ENCODE results near the gene ATP11A. TPM values are rescaled to one million over a fixed set of nuclear protein-coding genes. Genes with fewer than 3 reads are reported as not detected.

ATP11A gene
- total RNA-seq, 8 experiments from 2014 or later: 6.7 to 36.1 (median 10.2) TPM

- H3K4me1 ChIP-seq (replicated peaks in 1 of 2): no peaks in the 10 kb centered on the region
- H3K4me3 ChIP-seq: no peak overlapping the region
- WGBS, 10 experiments: 76 to 100% (median 97%) methylated on average over 4 to 17 of the region's 33 CpGs; no CpG with 5 or more reads in 7 of the 10 experiments
- no peak for ATAC-seq (replicated peaks in 6 of 8)
- in situ Hi-C loops (cut with MboI; ENCODE audit: low pct_unique_long_range_greater_than_20kb in 2 of 9, low sequenced_read_pairs in 9 of 9, unreplicated experiment in 9 of 9): no loop called here
- no peak overlapping the region for H3K27ac ChIP-seq
Observed at GRCh38 chr13:112842931-112843391, 153.1 kb downstream of the ATP11A start.

GRCh38 chr13:112843392-112844111, 153.7 kb downstream of the ATP11A start:
- 48 to 100% (median 86%) methylated on average over 2 to 20 of the region's 28 CpGs for WGBS, 10 experiments
- Histone ChIP-seq H3K4me3 (no peak overlapping the region), H3K4me1 (replicated peaks in 1 of 2) (no peaks in the 10 kb centered on the region)

GRCh38 chr13:112844411-112844810, 154.6 kb downstream of the ATP11A start:
- no peak for ATAC-seq (replicated peaks in 6 of 8)
- in situ Hi-C loops (cut with MboI; ENCODE audit: low pct_unique_long_range_greater_than_20kb in 2 of 9, low sequenced_read_pairs in 9 of 9, unreplicated experiment in 9 of 9): no loop called here
- Histone ChIP-seq H3K4me3 (no peak overlapping the region), H3K4me1 (replicated peaks in 1 of 2) (no peaks in the 10 kb centered on the region), H3K27ac (no peak overlapping the region)
- 78 to 100% (median 93%) methylated on average over 2 to 20 of the region's 23 CpGs; no CpG with 5 or more reads in 2 of the 10 experiments for WGBS, 10 experiments

More at GRCh38 chr13:112843392-112844111, 153.7 kb downstream of the ATP11A start:
- in situ Hi-C loops (cut with MboI; ENCODE audit: low pct_unique_long_range_greater_than_20kb in 2 of 9, low sequenced_read_pairs in 9 of 9, unreplicated experiment in 9 of 9): no loop called here
- peak in 3 of 8 experiments; percentile 37 to 71 (median 39) for ATAC-seq (replicated peaks in 6 of 8)
- no peak overlapping the region for H3K27ac ChIP-seq

GRCh38 chr13:112844879-112845278, 155.0 kb downstream of the ATP11A start:
- no peak overlapping the region for H3K4me3 ChIP-seq
- ATAC-seq (replicated peaks in 6 of 8): no peak
- in situ Hi-C loops (cut with MboI; ENCODE audit: low pct_unique_long_range_greater_than_20kb in 2 of 9, low sequenced_read_pairs in 9 of 9, unreplicated experiment in 9 of 9): no loop called here
- H3K4me1 ChIP-seq (replicated peaks in 1 of 2): no peaks in the 10 kb centered on the region
- H3K27ac ChIP-seq: no peak overlapping the region
- WGBS, 10 experiments: 85 to 100% (median 95%) methylated on average over 1 to 9 of the region's 10 CpGs; no CpG with 5 or more reads in 5 of the 10 experiments

- WGBS, 10 experiments: 60 to 100% (median 96%) methylated on average over 1 to 8 of the region's 23 CpGs; no CpG with 5 or more reads in 4 of the 10 experiments
- Histone ChIP-seq H3K4me1 (replicated peaks in 1 of 2) (no peaks in the 10 kb centered on the region), H3K4me3 (no peak overlapping the region), H3K27ac (no peak overlapping the region)
- in situ Hi-C loops (cut with MboI; ENCODE audit: low pct_unique_long_range_greater_than_20kb in 2 of 9, low sequenced_read_pairs in 9 of 9, unreplicated experiment in 9 of 9): no loop called here
- no peak for ATAC-seq (replicated peaks in 6 of 8)
Observed at GRCh38 chr13:112845511-112846144, 155.8 kb downstream of the ATP11A start.

- Histone ChIP-seq H3K27ac (no peak overlapping the region), H3K4me1 (replicated peaks in 1 of 2) (no peaks in the 10 kb centered on the region), H3K4me3 (no peak overlapping the region)
- no peak for ATAC-seq (replicated peaks in 6 of 8)
- in situ Hi-C loops (cut with MboI; ENCODE audit: low pct_unique_long_range_greater_than_20kb in 2 of 9, low sequenced_read_pairs in 9 of 9, unreplicated experiment in 9 of 9): no loop called here
- 80 to 100% (median 96%) methylated on average over 2 to 14 of the region's 23 CpGs; no CpG with 5 or more reads in 2 of the 10 experiments for WGBS, 10 experiments
Observed at GRCh38 chr13:112846411-112847115, 156.7 kb downstream of the ATP11A start.

GRCh38 chr13:112849500-112849899, 159.7 kb downstream of the ATP11A start:
- Histone ChIP-seq H3K4me3 (no peak overlapping the region), H3K4me1 (replicated peaks in 1 of 2) (no peaks in the 10 kb centered on the region), H3K27ac (no peak overlapping the region)
- ATAC-seq (replicated peaks in 6 of 8): peak in 6 of 8 experiments; percentile 38 to 71 (median 62)
- WGBS, 10 experiments: 17 to 100% (median 50%) methylated on average over 1 to 6 of the region's 6 CpGs; no CpG with 5 or more reads in 1 of the 10 experiments
- in situ Hi-C loops (cut with MboI; ENCODE audit: low pct_unique_long_range_greater_than_20kb in 2 of 9, low sequenced_read_pairs in 9 of 9, unreplicated experiment in 9 of 9): no loop called here

GRCh38 chr13:112850273-112850672, 160.4 kb downstream of the ATP11A start:
- ATAC-seq (replicated peaks in 6 of 8): no peak
- Histone ChIP-seq H3K4me1 (replicated peaks in 1 of 2) (no peaks in the 10 kb centered on the region), H3K4me3 (no peak overlapping the region), H3K27ac (no peak overlapping the region)
- in situ Hi-C loops (cut with MboI; ENCODE audit: low pct_unique_long_range_greater_than_20kb in 2 of 9, low sequenced_read_pairs in 9 of 9, unreplicated experiment in 9 of 9): loop anchor here in 3 of 9 experiments (25.0 kb wide), 3 partner anchors 163 to 213 kb away; partner anchors contain the start of gene ATP11A (in 1 of the 3)
- WGBS, 10 experiments: 82 to 100% (median 100%) methylated on average over 1 to 6 of the region's 6 CpGs; no CpG with 5 or more reads in 4 of the 10 experiments

GRCh38 chr13:112851107-112852038, 161.5 kb downstream of the ATP11A start:
- in situ Hi-C loops (cut with MboI; ENCODE audit: low pct_unique_long_range_greater_than_20kb in 2 of 9, low sequenced_read_pairs in 9 of 9, unreplicated experiment in 9 of 9): loop anchor here in 3 of 9 experiments (25.0 kb wide), 3 partner anchors 164 to 214 kb away; partner anchors contain the start of gene ATP11A (in 1 of the 3)
- Histone ChIP-seq H3K27ac (no peak overlapping the region), H3K4me3 (no peak overlapping the region), H3K4me1 (replicated peaks in 1 of 2) (no peaks in the 10 kb centered on the region)
- 70 to 100% (median 89%) methylated on average over 1 to 13 of the region's 13 CpGs; no CpG with 5 or more reads in 1 of the 10 experiments for WGBS, 10 experiments
- ATAC-seq (replicated peaks in 6 of 8): no peak

GRCh38 chr13:112852392-112852791, 162.6 kb downstream of the ATP11A start:
- 0 to 100% (median 97%) methylated on average over 1 to 8 of the region's 15 CpGs; no CpG with 5 or more reads in 6 of the 10 experiments for WGBS, 10 experiments
- Histone ChIP-seq H3K27ac (no peak overlapping the region), H3K4me3 (no peak overlapping the region), H3K4me1 (replicated peaks in 1 of 2) (no peaks in the 10 kb centered on the region)
- no peak for ATAC-seq (replicated peaks in 6 of 8)
- in situ Hi-C loops (cut with MboI; ENCODE audit: low pct_unique_long_range_greater_than_20kb in 2 of 9, low sequenced_read_pairs in 9 of 9, unreplicated experiment in 9 of 9): loop anchor here in 3 of 9 experiments (25.0 kb wide), 3 partner anchors 165 to 215 kb away; partner anchors contain the start of gene ATP11A (in 1 of the 3)

- no peak overlapping the region for H3K4me3 ChIP-seq
- in situ Hi-C loops (cut with MboI; ENCODE audit: low pct_unique_long_range_greater_than_20kb in 2 of 9, low sequenced_read_pairs in 9 of 9, unreplicated experiment in 9 of 9): loop anchor here in 3 of 9 experiments (25.0 kb wide), 3 partner anchors 166 to 216 kb away; partner anchors contain the start of gene ATP11A (in 1 of the 3)
- no peak for ATAC-seq (replicated peaks in 6 of 8)
- H3K27ac ChIP-seq: no peak overlapping the region
- 90 to 100% (median 100%) methylated on average over 1 to 6 of the region's 10 CpGs; no CpG with 5 or more reads in 3 of the 10 experiments for WGBS, 10 experiments
- no peaks in the 10 kb centered on the region for H3K4me1 ChIP-seq (replicated peaks in 1 of 2)
Observed at GRCh38 chr13:112852808-112853207, 163.0 kb downstream of the ATP11A start.

- no peak overlapping the region for H3K27ac ChIP-seq
- in situ Hi-C loops (cut with MboI; ENCODE audit: low pct_unique_long_range_greater_than_20kb in 2 of 9, low sequenced_read_pairs in 9 of 9, unreplicated experiment in 9 of 9): loop anchor here in 3 of 9 experiments (25.0 kb wide), 3 partner anchors 167 to 217 kb away; partner anchors contain the start of gene ATP11A (in 1 of the 3)
- WGBS, 10 experiments: 90 to 100% methylated on average over 1 to 6 of the region's 25 CpGs; no CpG with 5 or more reads in 8 of the 10 experiments
- ATAC-seq (replicated peaks in 6 of 8): no peak
- H3K4me1 ChIP-seq (replicated peaks in 1 of 2): no peaks in the 10 kb centered on the region
- no peak overlapping the region for H3K4me3 ChIP-seq
Observed at GRCh38 chr13:112854321-112854720, 164.5 kb downstream of the ATP11A start.

Measured in motor neuron (in vitro differentiated cells).